Measurements from ENCODE around the gene PLEKHA6.

The PLEKHA6 gene

DNA sequence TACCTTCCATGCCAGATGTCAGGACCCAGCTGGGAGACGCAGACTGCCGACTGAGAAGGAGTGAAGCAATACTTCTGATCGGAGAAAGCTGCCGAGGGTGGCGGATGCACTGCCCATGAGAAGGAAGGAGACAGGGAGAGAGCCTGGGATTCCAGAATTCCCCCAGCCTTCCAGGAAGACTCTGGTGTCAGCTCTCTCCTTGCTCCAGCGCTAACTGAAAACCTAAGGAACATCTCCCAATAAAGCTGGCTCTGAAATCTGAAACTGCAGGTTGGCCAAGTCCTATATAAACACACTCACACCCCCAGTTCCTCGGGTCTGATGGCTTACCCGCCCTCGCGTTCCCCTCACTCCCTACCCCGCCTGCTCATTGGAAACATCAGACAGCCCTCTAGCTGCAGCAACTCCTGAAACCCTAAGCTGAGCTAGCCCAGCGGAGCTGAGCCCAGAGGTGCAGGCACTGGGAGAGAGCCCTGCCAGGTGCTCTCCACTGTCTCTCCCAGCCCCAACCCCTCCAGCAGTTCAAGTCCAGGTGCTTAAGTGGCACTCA, 52.3 kb downstream of the PLEKHA6 start:
- peak; percentile 88 for DNase-seq

DNA sequence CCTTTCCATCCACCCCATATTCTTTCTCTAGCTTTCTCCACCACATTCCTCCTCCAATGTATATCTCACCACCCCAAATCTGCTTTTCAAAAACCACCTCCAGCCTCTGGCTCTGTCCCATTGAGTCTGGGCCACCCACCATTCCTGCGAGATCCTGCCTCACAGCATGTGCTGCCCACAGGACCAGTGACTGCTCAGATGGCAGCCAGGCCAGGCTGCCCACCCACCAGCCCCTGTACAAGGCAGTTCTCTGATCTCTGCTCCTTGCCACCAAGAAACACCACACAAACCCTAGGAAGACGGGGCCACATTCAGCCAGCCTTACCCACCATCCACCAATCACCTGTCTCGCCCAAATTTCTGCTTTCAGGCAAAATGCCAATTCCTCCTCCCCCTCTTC, 53.7 kb downstream of the PLEKHA6 start:
- DNase-seq = no peak

DNA sequence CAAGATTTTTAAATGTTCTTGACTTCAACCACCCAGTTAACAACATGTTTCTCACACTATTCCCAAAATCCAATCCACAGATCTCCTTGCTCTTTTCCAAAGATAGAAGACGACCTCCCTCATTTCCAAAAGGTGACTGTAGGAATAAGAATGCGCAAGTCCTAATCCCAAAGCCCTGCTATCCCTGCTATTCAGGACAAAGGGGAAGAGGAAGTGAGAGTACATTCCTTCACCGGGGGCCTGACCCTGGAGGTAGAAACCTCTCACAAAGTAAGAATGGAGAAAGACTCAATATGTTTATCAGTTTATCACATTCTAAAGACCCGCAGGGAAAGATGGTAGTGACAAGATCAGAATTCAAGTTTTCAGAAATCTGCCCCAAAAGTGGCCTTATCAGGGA, 55.7 kb downstream of the PLEKHA6 start:
- DNase-seq = no peak

- DNase-seq = no peak
These were observed 57.0 kb downstream of the PLEKHA6 start for GRCh38 chr1:204302769-204303168.

DNA sequence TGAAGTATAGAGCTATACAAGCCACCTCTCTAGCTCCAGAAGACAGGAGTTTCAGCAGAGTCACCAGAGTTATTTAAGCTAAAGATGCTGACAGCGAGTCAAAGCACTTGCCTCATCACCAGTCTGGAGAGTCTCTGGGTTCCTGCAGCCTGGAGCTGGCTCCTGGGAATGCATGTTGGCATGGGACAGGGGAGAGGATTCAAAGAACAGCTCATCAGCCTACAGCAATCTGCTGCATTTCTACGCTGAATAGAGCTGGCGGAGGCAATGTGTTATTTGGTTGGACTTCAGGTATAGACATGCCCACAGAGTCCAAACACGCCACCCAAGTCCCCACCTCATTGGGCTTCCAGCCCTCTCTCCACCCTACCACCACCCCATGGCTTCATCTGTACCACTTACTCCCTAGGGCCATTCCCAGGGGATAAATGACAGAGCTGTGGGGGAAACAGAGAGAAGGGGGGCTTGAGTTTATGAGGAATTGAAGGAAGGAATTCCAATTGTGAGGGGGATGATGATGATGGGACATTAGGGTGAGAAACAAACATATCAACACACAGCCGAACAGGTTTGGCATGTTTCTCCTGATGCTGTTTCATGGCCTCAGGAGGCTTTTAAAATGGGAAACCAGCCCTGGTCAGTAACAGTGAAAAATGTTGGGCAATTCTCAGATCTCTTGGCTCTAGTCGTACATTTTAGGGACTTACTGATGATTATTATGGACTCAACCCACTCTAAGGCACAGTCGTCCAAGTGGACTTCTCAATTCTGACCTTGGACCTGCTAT, 58.4 kb downstream of the PLEKHA6 start:
- DNase-seq = no peak

- DNase-seq = no peak
These were observed 59.8 kb downstream of the PLEKHA6 start for GRCh38 chr1:204299814-204300365.

- DNase-seq = no peak
These were observed 63.2 kb downstream of the PLEKHA6 start for GRCh38 chr1:204296431-204296988.

DNA sequence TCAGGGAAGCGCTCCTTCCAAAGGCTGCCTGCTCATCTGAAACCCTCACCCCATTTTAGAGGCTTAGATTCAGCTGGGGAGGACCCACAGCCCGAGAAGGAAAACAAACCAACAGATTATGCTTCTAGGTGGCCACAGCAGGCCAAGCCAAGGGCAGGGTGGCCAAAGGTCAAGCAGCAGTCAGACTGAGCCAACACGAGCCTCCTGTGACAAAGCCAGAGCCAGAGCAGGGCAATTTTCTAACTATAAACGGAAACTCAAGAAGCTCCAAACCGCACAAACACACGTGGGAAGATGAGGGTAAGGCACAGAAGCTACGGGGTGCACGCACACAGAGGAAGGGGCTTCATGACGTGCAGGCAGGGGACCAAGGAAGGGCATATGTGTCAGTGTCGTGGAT, 64.1 kb downstream of the PLEKHA6 start:
- DNase-seq = no peak

- no peak for DNase-seq
These were observed 65.4 kb downstream of the PLEKHA6 start for GRCh38 chr1:204294357-204294756.

DNA sequence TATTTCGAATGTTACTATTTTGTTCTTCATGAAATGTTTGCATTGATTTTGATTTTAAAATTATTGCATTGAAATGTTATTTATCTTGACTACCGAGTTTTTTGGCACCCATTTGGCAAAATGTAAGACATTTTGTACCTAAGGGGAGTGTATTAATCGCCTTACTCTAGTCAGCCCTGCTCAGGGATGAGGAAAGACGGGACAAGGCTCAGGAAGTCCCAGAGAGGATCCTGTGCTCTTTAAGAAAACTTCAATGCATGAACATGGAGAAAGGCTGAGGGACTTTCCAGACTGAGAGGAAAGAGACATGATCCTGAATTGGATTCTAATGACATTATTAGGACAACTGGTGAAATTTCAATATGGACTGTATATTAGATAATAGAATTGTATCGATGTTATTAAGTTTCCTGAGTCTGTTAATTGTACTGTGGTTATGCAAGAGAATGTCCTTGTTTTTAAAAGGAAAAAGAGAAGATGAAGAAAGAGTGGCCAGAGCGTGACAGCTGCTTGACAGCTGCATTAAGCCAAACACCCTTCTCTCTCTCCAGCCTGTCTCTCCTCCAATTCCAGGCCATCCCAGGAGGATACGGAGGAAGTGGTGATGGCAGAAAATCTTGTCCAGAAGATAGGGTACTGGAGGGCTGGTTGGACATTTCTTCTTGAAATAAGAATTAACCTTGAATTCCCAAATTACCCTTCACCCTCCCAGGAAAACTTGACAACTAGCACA, 66.0 kb downstream of the PLEKHA6 start:
- DNase-seq = no peak

GRCh38 chr1:204292740-204293139, 67.0 kb downstream of the PLEKHA6 start:
- DNase-seq = no peak

- DNase-seq = no peak
These were observed 70.4 kb downstream of the PLEKHA6 start for GRCh38 chr1:204289280-204289679.

DNA sequence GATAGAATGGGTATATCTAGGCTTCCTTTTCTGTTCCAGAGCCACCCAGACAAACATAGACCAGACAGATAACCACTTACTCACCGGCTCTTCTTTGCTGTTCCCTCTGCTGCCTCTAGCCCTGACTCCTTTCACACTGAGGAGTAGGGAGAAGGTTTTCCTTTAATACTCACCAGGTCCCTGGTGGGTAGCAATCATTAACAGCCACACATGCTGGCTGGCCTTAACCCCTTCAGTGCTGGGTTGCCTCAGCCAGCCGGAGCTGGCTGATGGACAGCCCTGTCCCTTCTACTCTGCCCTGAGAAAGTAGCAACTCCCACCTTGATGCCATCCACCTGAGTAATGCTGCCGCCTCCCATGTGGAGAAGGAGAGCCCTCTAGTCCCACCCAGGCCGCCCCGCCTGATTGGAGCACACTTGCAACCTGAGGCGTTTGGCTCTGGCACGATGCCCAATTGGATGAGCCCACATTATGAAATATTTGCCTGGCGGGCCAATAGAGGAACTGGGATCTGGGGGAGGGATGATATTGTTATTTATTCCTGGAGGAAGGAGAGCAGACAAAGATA, 71.6 kb downstream of the PLEKHA6 start:
- DNase-seq = peak; percentile 96

GRCh38 chr1:204287466-204287891, 72.2 kb downstream of the PLEKHA6 start:
- no peak for DNase-seq

DNA sequence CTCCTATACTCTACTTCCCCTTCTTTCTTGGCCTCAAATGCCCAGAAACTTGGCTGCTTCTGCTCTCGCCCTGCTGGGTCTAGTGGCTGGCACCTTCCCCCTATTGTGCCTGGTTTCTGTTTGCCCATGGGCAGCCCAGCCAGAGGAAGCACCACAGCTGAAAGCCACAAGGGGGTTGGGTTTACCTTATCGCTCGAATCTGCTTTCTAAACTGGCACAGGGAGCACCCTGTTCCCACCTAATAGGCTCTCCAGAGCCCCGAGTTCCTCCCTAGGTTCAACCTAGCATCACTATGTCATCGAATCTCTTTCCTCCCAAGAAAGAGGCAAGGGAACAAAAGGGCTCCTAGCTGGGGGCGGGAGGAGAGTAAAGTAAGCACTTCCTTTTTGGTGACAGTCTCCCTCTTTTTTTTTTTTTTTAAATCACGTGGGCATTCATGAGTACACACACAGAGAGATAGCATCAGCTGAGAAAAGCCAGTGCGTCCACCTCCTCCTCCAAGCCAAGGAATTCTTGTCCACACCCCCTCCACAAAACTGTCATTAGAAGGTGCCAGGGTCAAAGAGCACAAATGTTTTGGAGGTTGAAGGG, 72.8 kb downstream of the PLEKHA6 start:
- peak; percentile 41 for DNase-seq

GRCh38 chr1:204286315-204286714, 73.4 kb downstream of the PLEKHA6 start:
- DNase-seq = peak; percentile 43

DNA sequence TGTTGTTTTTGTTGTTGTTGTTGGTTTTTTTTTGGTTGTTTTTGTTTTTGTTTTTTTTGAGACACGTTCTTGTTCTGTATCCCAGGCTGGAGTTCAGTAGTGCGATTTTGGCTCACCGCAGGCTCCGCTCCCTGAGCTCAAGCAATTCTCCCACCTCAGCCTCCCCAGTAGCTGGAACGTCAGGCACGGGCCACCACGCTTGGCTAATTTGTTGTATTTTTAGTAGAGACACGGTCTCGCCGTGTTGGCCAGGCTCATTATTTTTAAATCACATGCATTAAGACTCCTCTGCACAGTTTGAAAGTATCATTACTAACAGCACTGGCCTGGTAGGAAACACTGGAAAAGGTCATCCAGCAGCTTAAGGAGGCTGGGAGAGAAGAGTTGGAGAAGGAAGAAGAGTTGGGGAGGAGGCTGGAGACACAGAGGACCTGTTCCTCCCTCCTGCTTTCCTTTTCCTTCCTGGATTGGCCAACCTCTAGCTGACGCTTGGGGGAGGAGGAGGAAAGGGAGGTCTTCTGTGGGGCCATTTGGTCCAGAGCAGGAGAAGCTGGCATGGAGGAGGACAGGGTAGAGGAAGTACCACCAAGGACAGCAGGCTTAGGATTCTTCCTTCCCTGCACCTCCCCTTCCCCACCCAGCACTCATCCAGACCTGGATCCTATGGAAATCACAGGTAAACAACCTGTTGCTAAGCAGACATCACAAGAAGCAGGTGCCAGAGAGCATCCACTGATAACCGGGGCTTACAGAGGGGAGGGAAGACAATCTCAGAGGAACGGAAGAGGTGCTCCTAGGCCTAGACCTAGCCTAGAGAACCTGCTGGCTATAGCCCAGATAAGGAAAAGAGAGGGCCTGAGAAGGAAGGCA, 74.1 kb downstream of the PLEKHA6 start:
- peak; percentile 75 for DNase-seq

GRCh38 chr1:204284929-204285328, 74.8 kb downstream of the PLEKHA6 start:
- DNase-seq = no peak

DNA sequence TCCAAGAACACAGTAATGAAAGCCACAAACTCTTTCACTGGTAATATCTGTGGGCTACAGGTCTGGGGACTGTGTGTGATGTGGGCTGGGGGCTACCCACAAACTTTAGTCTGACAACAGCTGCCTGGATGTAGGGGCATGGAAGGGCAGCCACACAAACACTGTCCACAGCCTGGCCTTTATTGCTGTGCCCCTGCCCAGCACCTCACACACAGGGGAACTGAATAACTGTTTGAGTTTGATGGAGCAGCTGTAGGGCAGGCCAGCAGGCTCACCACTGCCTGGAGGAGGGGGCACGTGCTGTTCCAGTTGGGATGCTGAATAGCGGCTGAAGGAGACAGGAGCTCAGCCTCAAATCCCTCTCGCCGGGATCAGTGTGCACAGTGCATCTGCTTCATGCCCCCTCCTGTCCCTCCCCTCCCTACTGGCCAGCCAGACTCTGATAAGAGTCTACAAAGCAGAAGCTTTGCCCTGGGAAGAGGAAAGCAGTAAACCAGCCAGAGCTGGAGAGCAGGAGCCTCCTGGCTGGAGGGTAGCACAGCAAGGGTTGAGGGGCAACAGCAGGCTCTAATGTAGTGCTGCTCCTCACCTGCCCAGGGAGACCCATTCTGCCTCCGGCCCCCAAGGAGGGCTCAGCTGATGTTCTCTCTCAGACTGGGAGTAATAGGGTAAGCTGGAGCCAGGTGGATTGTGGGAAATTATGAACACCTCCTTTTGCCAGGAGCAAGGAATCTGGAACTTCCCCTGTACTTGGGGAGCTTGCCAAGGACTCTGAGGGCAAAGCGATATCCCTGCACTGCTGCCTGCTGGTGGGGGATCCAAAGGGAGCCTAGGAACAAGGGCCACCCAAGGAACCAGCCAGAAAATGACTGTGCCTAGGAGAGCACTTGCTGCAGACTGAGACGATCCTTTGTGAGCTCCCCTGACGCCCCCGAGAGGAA, 75.7 kb downstream of the PLEKHA6 start:
- DNase-seq = no peak

GRCh38 chr1:204282761-204283221, 76.9 kb downstream of the PLEKHA6 start:
- DNase-seq = no peak

All from NCI-H510A treated with DMSO at 0.1 percent for 48 hours (cell line).